Stimulated activated CD4-positive, alpha-beta T cell treated with anti-CD3 and anti-CD28 coated beads, TNF-alpha, amount 100 ng/mL, for 24 hours (primary cell): ENCODE measurements around the gene ARHGAP33.

ENCODE experiments used
- DNase-seq, 3 experiments: peaks; one replicate each; pipeline ENCODE4 v3.0.0-alpha.2; 2020; ENCODE audit warnings: low read depth in 3 of 3

The ARHGAP33 gene

DNA sequence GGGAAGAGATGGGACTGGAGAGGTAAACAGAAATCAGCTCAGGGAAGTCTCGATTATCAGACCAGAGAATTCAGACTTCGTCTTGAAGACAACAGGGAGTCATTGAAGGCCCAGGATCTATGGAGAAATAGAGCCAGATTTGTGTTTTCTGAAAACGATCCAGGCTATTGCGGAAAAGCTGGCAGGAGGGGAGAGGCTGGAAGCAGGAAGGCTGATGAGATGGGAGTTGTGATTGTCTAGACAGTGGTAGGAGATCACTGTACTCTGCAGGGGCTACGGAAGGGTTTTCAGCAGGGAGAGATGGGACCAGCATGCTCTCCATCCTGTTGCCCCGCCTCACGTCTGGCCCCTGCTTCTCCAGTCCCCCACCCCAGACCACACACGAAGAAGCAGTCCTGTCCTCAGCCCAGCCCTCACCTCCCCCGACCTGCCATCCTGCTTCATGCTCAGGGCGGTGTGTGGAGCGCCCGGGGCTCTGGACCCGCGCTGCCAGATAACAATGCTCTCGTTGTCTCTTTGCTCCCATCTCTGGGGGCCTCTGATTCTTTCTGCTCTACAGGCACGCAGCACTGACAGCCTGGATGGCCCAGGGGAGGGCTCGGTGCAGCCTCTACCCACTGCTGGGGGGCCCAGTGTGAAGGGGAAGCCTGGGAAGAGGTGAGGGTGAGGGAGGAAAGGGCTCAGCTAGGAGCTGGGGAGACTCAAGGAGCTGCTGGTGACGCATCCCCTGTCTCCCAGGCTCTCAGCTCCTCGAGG lies 1.9 kb downstream of the ARHGAP33 start:
- DNase-seq, result no peak

DNA sequence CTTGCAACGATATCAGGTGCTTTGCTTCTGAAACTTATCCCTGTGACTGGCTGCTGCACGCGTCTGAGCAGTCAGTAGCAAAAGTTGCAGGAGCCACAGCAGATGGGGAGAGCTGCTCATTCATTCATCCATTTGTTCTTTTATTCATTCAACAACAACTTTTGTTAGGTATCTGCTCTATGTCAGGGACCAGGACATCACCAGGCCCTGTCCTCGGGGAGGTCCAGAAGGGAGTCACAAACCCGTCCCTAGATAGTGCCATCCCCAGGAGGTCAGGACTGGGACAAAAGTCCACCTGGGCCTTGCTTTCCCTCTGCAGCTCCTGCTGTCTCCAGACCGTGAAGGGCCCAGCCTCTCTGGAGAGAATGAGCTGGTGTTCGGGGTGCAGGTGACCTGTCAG lies 2.6 kb downstream of the ARHGAP33 start:
- DNase-seq, result no peak

DNA sequence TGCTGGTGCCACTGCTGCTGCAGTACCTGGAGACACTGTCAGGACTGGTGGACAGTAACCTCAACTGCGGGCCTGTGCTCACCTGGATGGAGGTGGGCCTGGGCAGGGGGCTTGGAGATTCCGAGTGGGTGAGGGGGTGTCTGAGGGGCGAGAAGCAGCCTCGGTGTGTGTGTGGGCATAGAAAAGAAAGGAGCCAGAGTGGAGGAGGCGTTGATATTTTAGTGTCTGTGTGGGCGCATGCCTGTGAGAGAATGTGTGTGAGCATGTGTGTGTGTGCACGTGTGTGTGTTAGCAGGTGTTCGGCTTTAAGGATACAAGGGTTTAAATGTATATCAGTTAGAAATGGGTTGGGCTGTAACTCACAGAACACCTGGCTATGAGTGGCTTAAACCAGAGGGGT lies 3.7 kb downstream of the ARHGAP33 start:
- DNase-seq, result no peak

DNA sequence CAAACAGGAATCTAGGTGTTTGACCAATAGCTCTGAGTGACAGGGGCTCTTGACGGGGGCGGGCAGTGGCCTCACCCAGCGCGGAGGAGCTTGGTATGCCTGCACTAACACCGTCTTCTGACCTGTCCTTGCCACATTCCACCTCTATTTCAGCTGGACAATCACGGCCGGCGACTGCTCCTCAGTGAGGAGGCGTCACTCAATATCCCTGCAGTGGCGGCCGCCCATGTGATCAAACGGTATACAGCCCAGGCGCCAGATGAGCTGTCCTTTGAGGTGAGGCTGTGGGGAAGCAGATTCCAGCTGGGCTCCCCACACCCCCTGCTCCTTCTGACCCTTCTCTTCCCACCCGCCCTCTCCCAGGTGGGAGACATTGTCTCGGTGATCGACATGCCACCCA lies 4.7 kb downstream of the ARHGAP33 start:
- DNase-seq, result no peak

DNA sequence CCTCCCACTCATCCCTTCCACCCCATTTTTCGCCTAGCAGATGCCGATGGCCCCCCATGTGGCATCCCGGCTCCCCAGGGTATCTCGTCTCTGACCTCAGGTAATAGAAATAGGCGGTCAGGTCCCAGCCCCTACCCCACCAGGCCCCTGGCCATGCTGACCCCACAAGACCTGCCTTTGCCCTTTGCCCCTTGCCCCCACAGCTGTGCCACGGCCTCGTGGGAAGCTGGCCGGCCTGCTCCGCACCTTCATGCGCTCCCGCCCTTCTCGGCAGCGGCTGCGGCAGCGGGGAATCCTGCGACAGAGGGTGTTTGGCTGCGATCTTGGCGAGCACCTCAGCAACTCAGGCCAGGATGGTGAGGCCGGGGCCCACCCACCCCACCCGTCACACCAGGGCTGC lies 5.4 kb downstream of the ARHGAP33 start:
- DNase-seq, result no peak

DNA sequence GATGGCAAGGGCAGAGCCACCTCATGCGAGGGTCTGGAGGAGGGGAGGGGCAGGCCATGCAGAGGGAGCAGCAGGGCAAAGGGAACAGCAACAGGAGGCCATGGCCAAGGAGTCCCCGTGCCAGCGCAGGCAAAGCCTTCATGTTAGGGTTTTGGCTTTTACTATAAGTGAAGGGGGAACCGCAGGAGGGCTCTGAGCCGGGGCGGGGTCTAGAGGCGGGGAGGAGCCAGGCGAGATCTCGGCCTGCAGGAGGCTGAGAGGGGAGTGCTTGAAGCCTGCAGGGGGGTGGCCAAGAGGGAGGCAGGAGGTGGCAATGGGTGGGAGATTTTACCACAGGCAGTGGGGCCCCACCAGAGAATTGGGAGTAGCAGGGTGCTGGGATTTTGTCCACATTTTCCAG lies 6.3 kb downstream of the ARHGAP33 start:
- no peak for DNase-seq

DNA sequence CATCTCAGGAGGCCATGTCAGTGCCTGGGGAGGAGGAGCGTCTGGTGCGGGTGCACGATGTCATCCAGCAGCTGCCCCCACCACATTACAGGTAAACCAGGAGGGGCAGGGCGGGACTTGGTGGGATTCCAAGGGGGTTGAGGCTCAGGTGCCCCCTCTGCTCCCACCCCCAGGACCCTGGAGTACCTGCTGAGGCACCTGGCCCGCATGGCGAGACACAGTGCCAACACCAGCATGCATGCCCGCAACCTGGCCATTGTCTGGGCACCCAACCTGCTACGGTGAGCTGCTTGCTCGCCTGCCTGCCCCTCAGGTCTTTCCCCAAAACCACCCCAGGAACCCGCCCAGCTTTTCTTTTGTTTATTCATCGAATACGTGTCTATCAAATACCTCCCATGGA lies 7.2 kb downstream of the ARHGAP33 start:
- DNase-seq, result no peak

DNA sequence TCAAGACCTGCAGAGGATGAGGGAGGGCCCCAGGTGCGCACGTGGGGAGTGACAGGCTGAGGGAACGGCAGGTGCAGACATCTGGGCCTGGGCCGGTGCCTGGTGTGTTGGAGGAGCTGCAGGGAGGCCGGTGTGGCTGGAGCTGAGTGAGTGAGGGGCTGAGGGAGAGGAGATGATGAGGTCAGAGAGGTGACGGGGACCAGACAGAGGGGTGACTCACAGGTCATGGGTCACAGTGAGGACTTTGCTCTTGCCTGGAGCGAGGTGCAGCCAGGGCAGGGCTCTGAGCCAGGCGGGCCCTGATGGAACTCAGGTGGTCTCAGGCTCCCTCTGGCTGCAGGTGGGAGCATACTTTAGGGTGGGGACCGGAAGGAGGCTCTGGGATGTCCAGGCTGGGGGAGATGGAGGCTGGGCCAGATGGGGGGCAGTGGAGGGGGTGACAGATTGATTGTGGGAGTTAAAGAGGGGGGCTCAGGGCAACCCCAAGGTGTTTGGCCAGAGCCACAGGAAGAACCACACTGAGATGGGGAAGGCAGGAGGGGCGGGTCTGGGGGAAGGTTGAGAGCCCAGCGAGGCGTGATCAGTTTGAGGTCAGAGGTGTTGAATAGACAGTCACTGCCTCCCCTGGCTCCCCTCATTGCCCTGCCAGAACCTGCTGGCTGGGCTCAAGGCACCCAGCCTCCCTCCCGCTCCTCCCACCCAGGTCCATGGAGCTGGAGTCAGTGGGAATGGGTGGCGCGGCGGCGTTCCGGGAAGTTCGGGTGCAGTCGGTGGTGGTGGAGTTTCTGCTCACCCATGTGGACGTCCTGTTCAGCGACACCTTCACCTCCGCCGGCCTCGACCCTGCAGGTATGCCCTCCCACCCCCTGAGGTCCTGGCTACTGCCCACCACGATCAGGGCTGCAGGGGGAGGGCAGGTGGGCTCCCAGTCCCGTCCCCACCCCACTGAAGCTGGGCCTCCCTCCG lies 8.4 kb downstream of the ARHGAP33 start:
- DNase-seq, result no peak

DNA sequence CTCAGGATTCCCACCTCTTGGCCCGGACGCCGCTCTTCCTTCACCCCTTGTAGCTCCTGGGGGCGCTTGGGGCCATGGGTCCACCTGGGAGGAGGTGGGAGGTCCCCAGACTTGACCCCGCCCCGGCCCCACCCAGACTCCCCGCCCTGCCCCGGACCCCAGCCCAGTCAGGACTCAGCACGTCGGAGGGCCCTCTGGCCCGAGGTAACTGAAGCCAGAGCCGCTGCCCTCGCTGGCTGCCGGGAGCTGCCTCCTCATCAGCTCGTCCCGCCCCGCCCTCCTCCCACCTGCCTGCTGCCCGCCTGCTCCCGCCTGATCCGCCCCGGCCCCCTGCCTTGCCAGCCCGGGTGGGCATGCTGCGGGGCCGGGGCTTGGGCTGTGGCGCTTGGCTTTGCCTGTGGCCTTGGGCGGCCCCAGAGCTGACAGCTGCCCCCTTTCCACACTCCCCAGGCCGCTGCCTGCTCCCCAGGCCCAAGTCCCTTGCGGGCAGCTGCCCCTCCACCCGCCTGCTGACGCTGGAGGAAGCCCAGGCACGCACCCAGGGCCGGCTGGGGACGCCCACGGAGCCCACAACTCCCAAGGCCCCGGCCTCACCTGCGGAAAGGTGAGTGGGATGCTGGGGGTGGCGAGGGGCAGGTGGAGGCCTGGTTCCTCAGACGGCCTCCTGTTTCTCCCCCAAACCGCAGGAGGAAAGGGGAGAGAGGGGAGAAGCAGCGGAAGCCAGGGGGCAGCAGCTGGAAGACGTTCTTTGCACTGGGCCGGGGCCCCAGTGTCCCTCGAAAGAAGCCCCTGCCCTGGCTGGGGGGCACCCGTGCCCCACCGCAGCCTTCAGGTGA lies 9.4 kb downstream of the ARHGAP33 start:
- no peak for DNase-seq

DNA sequence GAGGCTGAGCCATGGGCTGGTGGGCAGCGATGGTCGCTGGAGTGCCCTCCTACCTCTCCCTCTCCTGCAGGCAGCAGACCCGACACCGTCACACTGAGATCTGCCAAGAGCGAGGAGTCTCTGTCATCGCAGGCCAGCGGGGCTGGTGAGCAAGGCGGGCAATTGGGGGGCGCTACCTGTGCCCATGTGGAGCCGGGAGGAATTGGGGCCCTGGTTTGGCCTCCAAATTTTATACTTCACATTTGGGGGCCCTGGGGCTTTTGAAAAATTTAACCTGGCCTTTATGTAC lies 9.9 kb downstream of the ARHGAP33 start:
- no peak for DNase-seq

DNA sequence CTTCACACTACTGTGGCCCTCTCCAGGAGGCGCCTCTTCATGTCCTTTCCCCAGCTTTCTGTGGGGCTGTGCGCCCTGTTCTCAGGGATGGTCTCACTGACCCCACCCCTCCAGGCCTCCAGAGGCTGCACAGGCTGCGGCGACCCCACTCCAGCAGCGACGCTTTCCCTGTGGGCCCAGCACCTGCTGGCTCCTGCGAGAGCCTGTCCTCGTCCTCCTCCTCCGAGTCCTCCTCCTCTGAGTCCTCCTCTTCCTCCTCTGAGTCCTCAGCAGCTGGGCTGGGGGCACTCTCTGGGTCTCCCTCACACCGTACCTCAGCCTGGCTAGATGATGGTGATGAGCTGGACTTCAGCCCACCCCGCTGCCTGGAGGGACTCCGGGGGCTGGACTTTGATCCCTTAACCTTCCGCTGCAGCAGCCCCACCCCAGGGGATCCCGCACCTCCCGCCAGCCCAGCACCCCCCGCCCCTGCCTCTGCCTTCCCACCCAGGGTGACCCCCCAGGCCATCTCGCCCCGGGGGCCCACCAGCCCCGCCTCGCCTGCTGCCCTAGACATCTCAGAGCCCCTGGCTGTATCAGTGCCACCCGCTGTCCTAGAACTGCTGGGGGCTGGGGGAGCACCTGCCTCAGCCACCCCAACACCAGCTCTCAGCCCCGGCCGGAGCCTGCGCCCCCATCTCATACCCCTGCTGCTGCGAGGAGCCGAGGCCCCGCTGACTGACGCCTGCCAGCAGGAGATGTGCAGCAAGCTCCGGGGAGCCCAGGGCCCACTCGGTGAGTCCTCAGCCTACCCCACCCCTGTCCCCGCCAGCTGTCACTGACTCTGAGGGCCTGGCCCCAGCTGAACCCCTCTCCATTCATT lies 11.2 kb downstream of the ARHGAP33 start:
- DNase-seq, result no peak

DNA sequence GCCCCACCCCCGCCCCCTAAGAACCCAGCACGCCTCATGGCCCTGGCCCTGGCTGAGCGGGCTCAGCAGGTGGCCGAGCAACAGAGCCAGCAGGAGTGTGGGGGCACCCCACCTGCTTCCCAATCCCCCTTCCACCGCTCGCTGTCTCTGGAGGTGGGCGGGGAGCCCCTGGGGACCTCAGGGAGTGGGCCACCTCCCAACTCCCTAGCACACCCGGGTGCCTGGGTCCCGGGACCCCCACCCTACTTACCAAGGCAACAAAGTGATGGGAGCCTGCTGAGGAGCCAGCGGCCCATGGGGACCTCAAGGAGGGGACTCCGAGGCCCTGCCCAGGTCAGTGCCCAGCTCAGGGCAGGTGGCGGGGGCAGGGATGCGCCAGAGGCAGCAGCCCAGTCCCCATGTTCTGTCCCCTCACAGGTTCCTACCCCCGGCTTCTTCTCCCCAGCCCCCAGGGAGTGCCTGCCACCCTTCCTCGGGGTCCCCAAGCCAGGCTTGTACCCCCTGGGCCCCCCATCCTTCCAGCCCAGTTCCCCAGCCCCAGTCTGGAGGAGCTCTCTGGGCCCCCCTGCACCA lies 11.9 kb downstream of the ARHGAP33 start:
- no peak for DNase-seq

DNA sequence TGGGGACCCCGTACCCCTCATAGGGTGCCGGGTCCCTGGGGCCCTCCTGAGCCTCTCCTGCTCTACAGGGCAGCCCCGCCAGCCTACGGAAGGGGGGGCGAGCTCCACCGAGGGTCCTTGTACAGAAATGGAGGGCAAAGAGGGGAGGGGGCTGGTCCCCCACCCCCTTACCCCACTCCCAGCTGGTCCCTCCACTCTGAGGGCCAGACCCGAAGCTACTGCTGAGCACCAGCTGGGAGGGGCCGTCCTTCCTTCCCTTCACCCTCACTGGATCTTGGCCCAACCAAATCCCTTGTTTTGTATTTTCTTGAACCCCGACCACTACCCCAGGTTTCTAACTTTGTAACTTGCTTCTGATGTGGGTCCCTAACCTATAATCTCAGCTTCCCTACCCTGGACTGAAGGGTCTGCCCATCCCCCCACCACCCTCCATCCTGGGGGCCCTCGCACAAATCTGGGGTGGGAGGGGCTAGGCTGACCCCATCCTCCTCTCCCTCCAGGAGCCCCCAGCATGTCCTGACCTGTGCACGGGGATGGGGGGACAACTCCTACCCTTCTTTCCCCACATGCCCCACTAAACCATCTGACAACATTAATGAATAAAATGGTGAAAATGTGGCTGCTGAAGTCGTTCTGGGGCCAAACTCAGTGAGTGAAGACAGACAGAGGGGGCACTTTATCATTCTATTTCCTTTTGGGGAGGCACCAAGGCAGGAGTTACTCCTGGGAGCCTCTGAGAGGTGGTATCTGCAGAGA lies 13.0 kb downstream of the ARHGAP33 start:
- DNase-seq, result no peak

DNA sequence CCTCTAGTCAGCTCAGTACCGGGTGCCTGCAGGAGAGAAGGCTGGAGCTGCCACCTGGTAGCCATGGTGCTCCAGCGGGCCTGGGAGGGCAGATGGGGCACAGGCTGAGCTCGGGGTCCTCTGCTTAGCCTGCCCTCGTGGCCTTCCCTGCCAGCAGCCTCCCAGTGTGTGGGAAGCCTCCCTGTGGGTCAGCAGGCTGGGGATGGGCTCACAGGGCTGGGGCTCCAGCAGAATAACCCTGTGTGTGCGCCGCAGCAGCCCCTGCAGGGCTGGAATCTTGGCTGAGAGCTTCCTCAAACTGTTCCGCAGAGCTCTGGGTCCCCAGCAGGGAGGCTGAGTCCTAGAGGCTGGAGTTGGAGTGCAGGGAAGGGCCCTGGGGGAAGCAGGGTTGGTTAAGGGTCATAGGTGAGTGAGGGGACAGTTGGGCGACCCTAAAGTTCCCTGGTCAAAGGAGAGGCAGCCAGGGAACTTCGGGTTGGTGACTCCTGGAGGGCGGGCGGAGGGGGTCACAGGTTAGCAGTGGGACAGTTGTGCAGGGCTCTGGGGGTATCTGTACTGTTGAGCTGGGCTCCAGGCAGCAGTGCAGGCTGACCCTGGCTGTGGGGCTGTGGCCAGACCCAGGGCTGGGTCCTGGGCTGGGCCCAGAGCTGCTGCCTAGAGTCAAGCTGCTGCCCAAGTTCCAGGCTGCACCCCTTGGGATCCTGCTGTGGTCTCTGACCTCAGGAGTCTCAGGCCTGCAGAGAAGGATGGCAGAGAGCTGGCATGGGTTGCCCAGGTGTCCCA lies 14.0 kb downstream of the ARHGAP33 start:
- DNase-seq, result no peak

DNA sequence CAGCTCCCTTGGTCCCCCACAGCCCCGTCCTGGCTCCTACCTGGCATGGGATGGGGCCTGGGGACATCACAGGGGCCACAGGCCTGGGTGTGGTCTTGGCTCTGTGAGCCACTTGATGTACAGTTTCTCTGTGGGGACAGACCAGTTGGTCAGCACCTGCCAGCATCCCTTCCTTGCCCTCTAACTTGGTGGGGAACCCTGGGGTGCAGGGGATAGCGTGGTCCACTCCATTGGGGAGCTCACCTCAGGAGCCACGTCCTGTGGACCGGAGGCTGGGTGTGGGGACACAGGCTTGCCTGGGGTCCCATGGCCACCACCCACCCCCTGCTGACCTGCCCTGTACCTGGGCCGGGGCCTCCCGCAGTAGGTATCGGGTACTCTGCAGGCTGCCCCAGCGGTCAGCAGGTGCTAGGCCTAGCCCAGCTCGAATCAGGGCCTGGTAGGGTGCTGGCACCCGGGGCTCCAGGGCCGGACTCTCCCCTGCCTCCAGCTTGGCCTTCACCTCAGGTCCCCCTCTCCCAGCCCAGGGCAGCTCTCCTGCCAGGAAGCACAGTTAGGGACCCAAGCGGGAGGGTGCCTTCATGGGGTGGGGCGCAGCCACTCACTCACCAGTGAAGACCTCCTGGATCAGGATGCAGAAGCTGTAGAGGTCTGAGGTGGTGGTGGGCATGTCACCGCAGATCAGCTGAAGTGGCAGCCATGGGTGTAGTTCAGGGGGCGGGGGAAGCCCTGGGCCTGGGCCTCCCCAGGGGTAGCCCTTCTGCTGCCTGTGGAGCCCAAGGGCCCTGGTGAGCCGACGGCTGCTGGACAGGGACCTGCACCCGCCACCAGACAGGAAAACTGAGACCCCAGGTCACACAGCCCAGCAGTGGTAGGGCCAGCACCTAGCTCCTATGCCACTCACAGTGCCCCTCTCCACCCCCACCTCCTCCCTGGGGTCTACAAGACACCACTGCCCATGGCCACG lies 14.9 kb downstream of the ARHGAP33 start:
- no peak for DNase-seq

DNA sequence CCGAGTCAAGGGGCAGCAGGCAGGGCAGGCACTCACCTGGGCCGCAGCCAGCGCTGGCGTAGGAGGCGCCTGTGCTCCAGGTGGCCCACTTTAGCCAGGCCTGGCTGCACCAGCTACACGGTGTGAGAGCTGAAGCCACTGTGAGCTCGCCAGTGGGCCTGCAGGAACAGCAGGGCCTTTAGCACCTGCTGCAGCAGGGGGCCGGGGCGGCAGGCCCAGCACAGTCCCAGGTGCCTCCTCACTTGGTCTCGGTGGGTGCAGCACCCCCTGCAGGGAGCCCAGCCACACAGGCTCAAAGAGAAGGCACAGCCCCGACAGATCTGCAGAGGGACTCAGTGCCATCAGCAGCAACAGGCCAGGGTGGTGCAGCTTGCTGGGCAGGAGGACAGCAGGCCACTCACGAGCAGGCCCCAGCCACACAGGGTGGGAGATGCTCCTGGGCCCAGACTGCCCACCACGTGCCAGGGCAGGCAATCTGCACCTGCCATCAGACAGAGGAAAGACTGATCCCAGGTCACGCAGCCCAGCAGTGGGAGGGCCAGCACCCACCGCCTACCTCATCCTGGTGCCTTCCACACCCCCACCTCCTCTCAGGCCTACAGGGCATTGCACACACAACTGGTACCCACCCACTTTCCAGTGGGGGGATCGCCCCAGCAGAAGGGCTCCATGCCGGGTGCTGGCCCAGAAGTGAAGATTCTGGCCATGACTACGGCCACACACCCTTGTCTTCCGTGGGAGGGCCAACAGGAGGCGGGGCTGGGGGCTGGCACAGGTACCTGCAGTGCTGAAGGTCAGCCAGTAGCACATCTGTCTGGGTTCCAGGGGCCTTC lies 15.8 kb downstream of the ARHGAP33 start:
- no peak for DNase-seq

DNA sequence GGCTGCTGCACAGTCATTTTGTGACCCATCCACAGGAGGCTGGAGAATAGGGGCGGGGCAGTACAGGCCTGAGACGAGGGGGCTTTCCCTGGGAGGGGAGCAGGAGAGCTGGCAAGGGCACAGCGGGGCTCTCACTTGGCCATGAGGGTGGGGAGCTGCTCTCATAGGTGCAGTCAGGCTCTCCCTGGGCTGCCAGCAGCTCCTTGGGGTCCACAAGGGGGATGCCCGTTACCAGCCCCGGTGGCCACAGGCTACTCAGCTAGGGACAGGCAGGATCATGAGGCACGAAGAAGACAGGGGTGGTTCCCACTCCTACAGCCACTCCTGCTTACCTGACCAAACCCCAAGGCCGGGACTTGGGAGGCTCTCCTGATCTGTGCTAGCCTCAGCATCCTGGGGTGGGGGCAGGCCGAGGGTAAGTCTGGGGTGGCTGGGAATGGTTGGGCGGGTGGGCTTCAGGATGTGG lies 16.5 kb downstream of the ARHGAP33 start:
- DNase-seq, result no peak
